ENCODE measurements around the gene LAMA2. TPM values are rescaled to one million over a fixed set of nuclear protein-coding genes. Genes with fewer than 3 reads are reported as not detected.
"Not testable (repeated sequence)": the region's sequence is repeated elsewhere in the genome, so short reads cannot be mapped to it uniquely, and the experiment has no call there.

LAMA2 gene
- total RNA-seq, 2 experiments from 2014 or later, result 0.69 to 1.5 TPM

DNA sequence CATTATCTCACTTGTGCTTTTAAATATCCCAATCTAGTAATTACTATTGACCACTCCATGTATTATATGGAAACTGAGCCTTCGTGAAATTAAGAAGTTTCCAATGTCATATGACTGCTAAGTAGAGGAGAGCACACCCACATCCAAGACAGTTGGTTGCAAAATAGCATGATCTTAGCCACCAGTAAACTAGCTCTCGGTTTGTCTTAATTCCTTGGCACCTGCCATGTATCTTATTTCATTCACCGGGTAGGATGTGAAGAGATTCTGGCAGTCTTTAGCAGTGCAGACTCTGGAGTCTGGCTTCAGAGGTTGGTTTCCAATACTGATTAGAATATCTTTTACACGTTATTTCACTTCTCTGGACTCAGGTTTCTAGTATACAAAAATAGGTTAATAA, 270.3 kb downstream of the LAMA2 start:
- TF ChIP-seq, protein P1, sequence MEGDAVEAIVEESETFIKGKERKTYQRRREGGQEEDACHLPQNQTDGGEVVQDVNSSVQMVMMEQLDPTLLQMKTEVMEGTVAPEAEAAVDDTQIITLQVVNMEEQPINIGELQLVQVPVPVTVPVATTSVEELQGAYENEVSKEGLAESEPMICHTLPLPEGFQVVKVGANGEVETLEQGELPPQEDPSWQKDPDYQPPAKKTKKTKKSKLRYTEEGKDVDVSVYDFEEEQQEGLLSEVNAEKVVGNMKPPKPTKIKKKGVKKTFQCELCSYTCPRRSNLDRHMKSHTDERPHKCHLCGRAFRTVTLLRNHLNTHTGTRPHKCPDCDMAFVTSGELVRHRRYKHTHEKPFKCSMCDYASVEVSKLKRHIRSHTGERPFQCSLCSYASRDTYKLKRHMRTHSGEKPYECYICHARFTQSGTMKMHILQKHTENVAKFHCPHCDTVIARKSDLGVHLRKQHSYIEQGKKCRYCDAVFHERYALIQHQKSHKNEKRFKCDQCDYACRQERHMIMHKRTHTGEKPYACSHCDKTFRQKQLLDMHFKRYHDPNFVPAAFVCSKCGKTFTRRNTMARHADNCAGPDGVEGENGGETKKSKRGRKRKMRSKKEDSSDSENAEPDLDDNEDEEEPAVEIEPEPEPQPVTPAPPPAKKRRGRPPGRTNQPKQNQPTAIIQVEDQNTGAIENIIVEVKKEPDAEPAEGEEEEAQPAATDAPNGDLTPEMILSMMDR (IDR thresholded peaks at IDR 0.05), result no peak
- Mint-ChIP-seq H3K36me3 (ENCODE audit: low read depth) (no peaks in the 10 kb centered on the region), H3K4me1 (ENCODE audit: low read depth) (no peaks in the 10 kb centered on the region)

DNA sequence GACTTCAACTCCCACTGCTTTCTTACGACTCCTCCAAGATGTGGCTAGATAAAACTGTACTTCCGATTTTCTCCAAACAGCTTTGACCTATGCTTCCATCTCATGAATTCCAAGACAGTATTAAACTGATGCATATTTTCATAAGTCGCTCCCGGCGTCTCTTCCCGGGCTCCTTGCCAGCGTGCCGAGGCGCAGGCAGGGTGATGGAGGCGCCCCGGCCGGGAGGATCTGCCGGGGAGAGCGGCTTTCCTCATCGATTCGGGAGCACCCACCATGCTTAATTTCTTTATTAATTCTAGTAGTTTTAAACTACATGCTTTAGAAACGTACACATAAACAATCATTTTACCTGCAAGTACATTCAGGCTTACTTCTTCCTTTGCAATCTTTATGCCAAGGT, 276.3 kb downstream of the LAMA2 start:
- H3K36me3 Mint-ChIP-seq (ENCODE audit: low read depth); H3K27me3 Mint-ChIP-seq; H3K9me3 Mint-ChIP-seq; CTCF ChIA-PET; H3K27ac Mint-ChIP-seq; POLR2A ChIA-PET; H3K4me3 Mint-ChIP-seq; DNase-seq; H3K4me1 Mint-ChIP-seq (ENCODE audit: low read depth); intact Hi-C loops (cut with micrococcal nuclease); ATAC-seq: not testable (repeated sequence)

More for the DNA sequence above, 270.3 kb downstream of the LAMA2 start:
- ChIA-PET POLR2A (no interaction called here), CTCF (no interaction called here)
- no peak overlapping the region for H3K27ac Mint-ChIP-seq
- DNase-seq (no peak), ATAC-seq (no peak)
- H3K9me3 Mint-ChIP-seq, result no peaks in the 10 kb centered on the region
- H3K4me3 Mint-ChIP-seq, result no peak overlapping the region
- intact Hi-C loops (cut with micrococcal nuclease), result no loop called here
- peaks cover 2% of the 10 kb centered on the region for H3K27me3 Mint-ChIP-seq

DNA sequence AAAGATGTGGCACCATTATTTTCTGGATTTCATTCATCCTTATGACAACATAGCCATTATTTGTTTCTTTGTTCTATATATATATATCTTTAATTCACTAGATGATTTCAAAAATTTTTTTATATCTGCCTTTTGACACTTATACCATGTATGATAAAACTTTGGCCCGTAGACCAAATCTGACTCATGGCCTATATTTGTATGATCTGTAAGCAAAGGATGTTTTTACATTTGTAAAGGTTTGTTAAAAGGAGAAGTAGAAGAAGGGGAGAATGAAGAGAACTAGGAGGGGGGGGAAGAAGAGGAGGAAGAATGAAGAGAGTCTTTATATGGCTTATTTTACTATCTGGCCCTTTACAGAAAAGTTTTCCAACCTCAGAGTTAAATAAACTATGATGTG, 279.7 kb downstream of the LAMA2 start:
- ChIA-PET POLR2A (no interaction called here), CTCF (no interaction called here)
- Mint-ChIP-seq H3K4me3 (no peak overlapping the region), H3K27me3 (no peaks in the 10 kb centered on the region), H3K9me3 (no peaks in the 10 kb centered on the region), H3K4me1 (ENCODE audit: low read depth) (no peaks in the 10 kb centered on the region), H3K27ac (no peak overlapping the region), H3K36me3 (ENCODE audit: low read depth) (no peaks in the 10 kb centered on the region)
- DNase-seq (no peak), ATAC-seq (no peak)
- TF ChIP-seq, protein P1 (IDR thresholded peaks at IDR 0.05), result no peak
- intact Hi-C loops (cut with micrococcal nuclease), result no loop called here

DNA sequence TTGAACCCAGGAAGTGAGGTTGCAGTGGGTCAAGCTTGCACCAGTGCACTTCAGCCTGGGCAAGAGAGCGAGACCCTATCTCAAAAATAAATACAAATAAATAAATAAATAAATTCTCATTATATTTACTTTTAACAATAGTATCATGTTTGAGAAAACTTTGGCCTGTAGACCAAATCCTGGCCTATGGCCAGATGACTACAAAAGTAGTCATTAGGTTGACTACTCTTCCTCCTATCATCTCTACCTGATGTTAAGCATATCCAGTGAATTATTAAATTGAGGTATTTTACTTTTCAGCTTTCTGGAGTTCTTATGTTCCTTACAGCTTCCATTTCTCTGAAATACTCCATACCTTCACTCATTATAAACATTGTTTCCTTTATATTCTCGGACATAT, 280.6 kb downstream of the LAMA2 start:
- Mint-ChIP-seq H3K27me3 (no peaks in the 10 kb centered on the region), H3K9me3 (no peaks in the 10 kb centered on the region), H3K27ac (no peak overlapping the region), H3K36me3 (ENCODE audit: low read depth) (no peaks in the 10 kb centered on the region), H3K4me1 (ENCODE audit: low read depth) (no peaks in the 10 kb centered on the region), H3K4me3 (no peak overlapping the region)
- ChIA-PET POLR2A (no interaction called here), CTCF (no interaction called here)
- intact Hi-C loops (cut with micrococcal nuclease), result no loop called here
- no peak for DNase-seq
- ATAC-seq, result no peak
- TF ChIP-seq, protein P1 (IDR thresholded peaks at IDR 0.05), result no peak

DNA sequence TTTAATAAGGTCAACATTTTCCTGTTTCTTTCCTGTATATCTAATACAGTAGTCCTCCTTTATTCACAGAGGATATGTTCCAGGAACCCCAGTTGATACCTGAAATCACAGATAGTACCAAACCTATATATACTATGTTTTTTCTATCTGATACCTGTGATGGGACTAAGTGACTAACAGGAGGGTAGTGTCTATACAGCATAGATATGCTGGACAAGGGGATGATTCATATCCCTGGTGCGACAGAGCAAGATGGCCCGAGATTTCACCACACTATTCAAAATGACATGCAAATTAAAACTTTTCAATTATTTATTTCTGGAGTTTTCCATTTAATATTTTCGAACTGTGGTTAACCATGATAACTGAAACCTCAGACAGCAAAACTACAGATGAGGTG, 281.1 kb downstream of the LAMA2 start:
- Mint-ChIP-seq H3K27ac (no peak overlapping the region), H3K4me3 (no peak overlapping the region), H3K9me3 (no peaks in the 10 kb centered on the region), H3K27me3 (no peaks in the 10 kb centered on the region), H3K4me1 (ENCODE audit: low read depth) (no peaks in the 10 kb centered on the region), H3K36me3 (ENCODE audit: low read depth) (no peaks in the 10 kb centered on the region)
- no peak for ATAC-seq
- ChIA-PET POLR2A (no interaction called here), CTCF (no interaction called here)
- intact Hi-C loops (cut with micrococcal nuclease), result no loop called here
- DNase-seq, result no peak
- TF ChIP-seq, protein P1 (IDR thresholded peaks at IDR 0.05), result no peak

DNA sequence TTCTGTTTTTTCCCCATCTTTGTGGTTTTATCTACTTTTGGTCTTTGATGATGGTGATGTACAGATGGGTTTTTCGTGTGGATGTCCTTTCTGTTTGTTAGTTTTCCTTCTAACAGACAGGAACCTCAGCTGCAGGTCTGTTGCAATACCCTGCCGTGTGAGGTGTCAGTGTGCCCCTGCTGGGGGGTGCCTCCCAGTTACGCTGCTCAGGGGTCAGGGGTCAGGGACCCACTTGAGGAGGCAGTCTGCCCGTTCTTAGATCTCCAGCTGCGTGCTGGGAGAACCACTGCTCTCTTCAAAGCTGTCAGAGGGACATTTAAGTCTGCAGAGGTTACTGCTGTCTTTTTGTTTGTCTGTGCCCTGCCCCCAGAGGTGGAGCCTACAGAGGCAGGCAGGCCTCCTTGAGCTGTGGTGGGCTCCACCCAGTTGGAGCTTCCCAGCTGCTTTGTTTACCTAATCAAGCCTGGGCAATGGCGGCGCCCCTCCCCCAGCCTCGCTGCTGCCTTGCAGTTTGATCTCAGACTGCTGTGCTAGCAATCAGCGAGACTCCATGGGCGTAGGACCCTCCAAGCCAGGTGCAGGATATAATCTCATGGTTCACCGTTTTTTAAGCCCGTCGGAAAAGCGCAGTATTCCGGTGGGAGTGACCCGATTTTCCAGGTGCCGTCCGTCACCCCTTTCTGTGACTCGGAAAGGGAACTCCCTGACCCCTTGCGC, 289.5 kb downstream of the LAMA2 start:
- H3K4me1 Mint-ChIP-seq (ENCODE audit: low read depth); CTCF ChIA-PET; intact Hi-C loops (cut with micrococcal nuclease); DNase-seq; ATAC-seq; H3K9me3 Mint-ChIP-seq; H3K27me3 Mint-ChIP-seq; H3K4me3 Mint-ChIP-seq; POLR2A ChIA-PET; H3K36me3 Mint-ChIP-seq (ENCODE audit: low read depth); H3K27ac Mint-ChIP-seq: not testable (repeated sequence)

Measured in activated CD8-positive, alpha-beta T cell treated with anti-CD3 and anti-CD28 coated beads for 36 hours (primary cell).